ENCODE data around the gene ARMH4. TPM values are rescaled to one million over a fixed set of nuclear protein-coding genes. Genes with fewer than 3 reads are reported as not detected.

ARMH4 gene
- total RNA-seq, 1 donor from 2014 or later = 57.1 TPM

GRCh38 chr14:58198086-58198485, 46.1 kb upstream of the ARMH4 start:
- H3K27me3 Mint-ChIP-seq (ENCODE audit: unreplicated experiment) = peaks cover 6% of the 10 kb centered on the region
- peaks cover 7% of the 10 kb centered on the region for H3K9me3 Mint-ChIP-seq (ENCODE audit: unreplicated experiment)
- H3K27ac Mint-ChIP-seq (ENCODE audit: unreplicated experiment) = no peak overlapping the region
- no peak for DNase-seq
- H3K4me1 Mint-ChIP-seq (ENCODE audit: low read depth, unreplicated experiment) = peaks cover 6% of the 10 kb centered on the region
- TF ChIP-seq, protein P1, sequence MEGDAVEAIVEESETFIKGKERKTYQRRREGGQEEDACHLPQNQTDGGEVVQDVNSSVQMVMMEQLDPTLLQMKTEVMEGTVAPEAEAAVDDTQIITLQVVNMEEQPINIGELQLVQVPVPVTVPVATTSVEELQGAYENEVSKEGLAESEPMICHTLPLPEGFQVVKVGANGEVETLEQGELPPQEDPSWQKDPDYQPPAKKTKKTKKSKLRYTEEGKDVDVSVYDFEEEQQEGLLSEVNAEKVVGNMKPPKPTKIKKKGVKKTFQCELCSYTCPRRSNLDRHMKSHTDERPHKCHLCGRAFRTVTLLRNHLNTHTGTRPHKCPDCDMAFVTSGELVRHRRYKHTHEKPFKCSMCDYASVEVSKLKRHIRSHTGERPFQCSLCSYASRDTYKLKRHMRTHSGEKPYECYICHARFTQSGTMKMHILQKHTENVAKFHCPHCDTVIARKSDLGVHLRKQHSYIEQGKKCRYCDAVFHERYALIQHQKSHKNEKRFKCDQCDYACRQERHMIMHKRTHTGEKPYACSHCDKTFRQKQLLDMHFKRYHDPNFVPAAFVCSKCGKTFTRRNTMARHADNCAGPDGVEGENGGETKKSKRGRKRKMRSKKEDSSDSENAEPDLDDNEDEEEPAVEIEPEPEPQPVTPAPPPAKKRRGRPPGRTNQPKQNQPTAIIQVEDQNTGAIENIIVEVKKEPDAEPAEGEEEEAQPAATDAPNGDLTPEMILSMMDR (IDR thresholded peaks at IDR 0.05; ENCODE audit: partially characterized antibody, unreplicated experiment) = no peak
- H3K4me3 Mint-ChIP-seq (ENCODE audit: unreplicated experiment) = no peak overlapping the region
- H3K36me3 Mint-ChIP-seq (ENCODE audit: unreplicated experiment) = no peaks in the 10 kb centered on the region

- TF ChIP-seq, protein P1 (IDR thresholded peaks at IDR 0.05; ENCODE audit: partially characterized antibody, unreplicated experiment) = no peak
- H3K4me3 Mint-ChIP-seq (ENCODE audit: unreplicated experiment) = no peak overlapping the region
- no peak for DNase-seq
- H3K27me3 Mint-ChIP-seq (ENCODE audit: unreplicated experiment) = peaks cover 6% of the 10 kb centered on the region
- no peaks in the 10 kb centered on the region for H3K36me3 Mint-ChIP-seq (ENCODE audit: unreplicated experiment)
- H3K9me3 Mint-ChIP-seq (ENCODE audit: unreplicated experiment) = peaks cover 7% of the 10 kb centered on the region
- H3K27ac Mint-ChIP-seq (ENCODE audit: unreplicated experiment) = no peak overlapping the region
- peaks cover under 1% of the 10 kb centered on the region for H3K4me1 Mint-ChIP-seq (ENCODE audit: low read depth, unreplicated experiment)
Observed at GRCh38 chr14:58196198-58196597, 44.2 kb upstream of the ARMH4 start.

DNA sequence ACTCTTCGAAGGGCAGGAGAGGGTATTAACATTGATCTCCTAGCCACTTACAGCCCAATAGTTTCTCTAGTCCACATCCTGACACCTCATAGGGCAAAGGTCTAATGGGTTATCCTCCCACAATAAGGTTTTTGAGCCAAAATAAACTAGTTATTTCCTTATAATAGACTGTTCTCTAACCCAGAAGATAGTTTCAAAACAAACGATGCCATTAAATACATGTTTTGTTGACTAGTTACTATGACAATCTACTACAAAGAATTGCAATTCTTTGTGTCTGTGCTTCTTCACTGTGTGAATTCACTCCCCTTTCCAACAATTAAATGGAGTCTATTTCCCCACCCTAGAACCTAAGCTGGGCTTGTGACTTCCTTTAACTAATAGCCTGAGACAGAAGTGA, 41.5 kb upstream of the ARMH4 start:
- H3K4me1 Mint-ChIP-seq (ENCODE audit: low read depth, unreplicated experiment) = no peaks in the 10 kb centered on the region
- H3K36me3 Mint-ChIP-seq (ENCODE audit: unreplicated experiment) = no peaks in the 10 kb centered on the region
- no peak overlapping the region for H3K4me3 Mint-ChIP-seq (ENCODE audit: unreplicated experiment)
- DNase-seq = no peak
- TF ChIP-seq, protein P1 (IDR thresholded peaks at IDR 0.05; ENCODE audit: partially characterized antibody, unreplicated experiment) = no peak
- H3K9me3 Mint-ChIP-seq (ENCODE audit: unreplicated experiment) = peaks cover 3% of the 10 kb centered on the region
- H3K27me3 Mint-ChIP-seq (ENCODE audit: unreplicated experiment) = peaks cover 6% of the 10 kb centered on the region
- no peak overlapping the region for H3K27ac Mint-ChIP-seq (ENCODE audit: unreplicated experiment)

DNA sequence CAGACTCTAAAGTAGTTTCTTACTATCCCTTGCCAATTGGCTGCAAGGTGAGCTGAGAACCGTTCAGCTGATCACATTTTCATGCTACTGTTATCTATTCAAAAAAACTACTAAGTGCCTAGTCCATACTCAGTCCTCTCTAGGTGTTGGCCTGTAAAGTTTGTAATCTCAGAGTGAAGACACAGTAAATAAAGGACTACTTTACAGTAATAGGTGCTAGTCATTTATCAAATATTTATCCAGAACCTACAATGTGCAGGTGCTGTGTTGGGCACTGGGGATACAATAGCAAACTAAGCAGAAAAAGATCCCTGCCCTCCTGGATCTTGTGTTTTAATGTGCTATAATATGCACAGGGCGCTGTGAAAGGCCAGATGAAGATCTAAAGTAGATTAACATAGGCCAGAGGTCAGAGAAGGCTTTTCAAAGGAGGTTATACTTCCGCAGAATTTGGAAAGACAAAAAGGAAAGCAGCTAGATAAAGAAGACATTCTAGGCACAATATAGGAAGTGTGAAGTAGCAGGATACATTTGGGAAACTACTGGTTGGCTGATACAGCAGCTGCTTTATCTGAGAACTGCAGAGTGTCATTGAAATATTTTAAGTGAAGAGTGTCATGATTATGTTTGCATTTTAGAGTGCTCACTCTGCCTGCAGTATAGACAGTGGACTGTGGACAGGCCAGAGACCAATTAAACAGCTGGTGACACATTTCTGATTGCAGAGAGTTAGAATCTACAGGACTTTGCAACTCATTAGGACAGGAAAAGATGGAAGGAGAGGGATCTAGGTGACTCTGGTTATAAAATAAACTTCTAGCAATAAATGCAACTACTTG, 40.0 kb upstream of the ARMH4 start:
- Mint-ChIP-seq H3K9me3 (ENCODE audit: unreplicated experiment) (peaks cover 3% of the 10 kb centered on the region), H3K27ac (ENCODE audit: unreplicated experiment) (no peak overlapping the region), H3K36me3 (ENCODE audit: unreplicated experiment) (no peaks in the 10 kb centered on the region), H3K4me3 (ENCODE audit: unreplicated experiment) (no peak overlapping the region), H3K27me3 (ENCODE audit: unreplicated experiment) (peaks cover 6% of the 10 kb centered on the region), H3K4me1 (ENCODE audit: low read depth, unreplicated experiment) (no peaks in the 10 kb centered on the region)
- no peak for DNase-seq
- TF ChIP-seq, protein P1 (IDR thresholded peaks at IDR 0.05; ENCODE audit: partially characterized antibody, unreplicated experiment) = no peak

- no peaks in the 10 kb centered on the region for H3K9me3 Mint-ChIP-seq (ENCODE audit: unreplicated experiment)
- no peaks in the 10 kb centered on the region for H3K4me1 Mint-ChIP-seq (ENCODE audit: low read depth, unreplicated experiment)
- TF ChIP-seq, protein P1 (IDR thresholded peaks at IDR 0.05; ENCODE audit: partially characterized antibody, unreplicated experiment) = no peak
Observed at GRCh38 chr14:58189176-58189575, 37.2 kb upstream of the ARMH4 start.

More at GRCh38 chr14:58189176-58189575, 37.2 kb upstream of the ARMH4 start:
- no peak overlapping the region for H3K4me3 Mint-ChIP-seq (ENCODE audit: unreplicated experiment)
- no peaks in the 10 kb centered on the region for H3K27me3 Mint-ChIP-seq (ENCODE audit: unreplicated experiment)
- H3K27ac Mint-ChIP-seq (ENCODE audit: unreplicated experiment) = no peak overlapping the region
- DNase-seq = no peak
- no peaks in the 10 kb centered on the region for H3K36me3 Mint-ChIP-seq (ENCODE audit: unreplicated experiment)

All from glutamatergic neuron (in vitro differentiated cells).